Measurements from ENCODE around the gene MATN3. TPM values are rescaled to one million over a fixed set of nuclear protein-coding genes. Genes with fewer than 3 reads are reported as not detected.

MATN3 gene
- total RNA-seq, result 1.9 and 3.7 TPM in 2 replicates

GRCh38 chr2:20012282-20013125 lies at the start of gene MATN3:
TSS of gene MATN3 (minus strand) at chr2:20012668. CDS start at chr2:20012631, 37 bp downstream.

DNA sequence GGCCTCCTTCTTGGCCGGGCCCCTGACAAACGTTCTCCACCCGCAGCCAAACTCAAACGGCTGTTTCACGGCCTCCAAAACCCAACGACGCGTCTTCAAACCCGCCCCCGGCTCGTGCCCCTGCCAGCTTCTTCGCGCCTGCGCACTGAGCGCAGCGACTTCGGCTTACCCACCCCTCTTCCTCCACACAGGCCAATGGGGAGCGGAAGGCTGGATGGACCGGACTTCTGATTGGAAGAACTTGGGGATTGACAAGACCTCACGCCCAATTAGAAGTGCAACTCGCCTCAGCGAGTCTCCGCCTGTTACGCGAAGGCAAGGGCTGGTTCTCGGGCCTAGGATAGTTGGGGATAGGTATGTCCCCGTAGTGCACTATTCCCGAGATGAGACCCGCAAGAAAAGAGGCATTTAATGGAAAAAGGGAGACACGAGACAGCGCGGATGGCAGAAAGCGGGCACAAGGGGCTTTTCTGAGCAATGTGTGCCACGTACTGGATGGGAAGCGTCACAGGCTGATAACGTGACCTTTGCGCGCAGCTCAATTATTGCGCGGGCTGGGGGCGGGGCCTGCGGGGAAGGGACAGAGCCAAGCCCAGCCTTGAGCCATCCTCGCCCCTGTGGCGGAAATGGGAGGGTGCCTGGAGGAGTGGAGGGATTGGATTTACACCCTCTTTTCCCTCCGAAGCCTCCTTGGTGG lies 39.2 kb upstream of the MATN3 start, which contains the start of gene LAPTM4A:
LAPTM4A (minus strand) TSS at position 97 of the 697 bp plus-strand sequence. CDS start 108 bp downstream, outside the sequence.

DNA sequence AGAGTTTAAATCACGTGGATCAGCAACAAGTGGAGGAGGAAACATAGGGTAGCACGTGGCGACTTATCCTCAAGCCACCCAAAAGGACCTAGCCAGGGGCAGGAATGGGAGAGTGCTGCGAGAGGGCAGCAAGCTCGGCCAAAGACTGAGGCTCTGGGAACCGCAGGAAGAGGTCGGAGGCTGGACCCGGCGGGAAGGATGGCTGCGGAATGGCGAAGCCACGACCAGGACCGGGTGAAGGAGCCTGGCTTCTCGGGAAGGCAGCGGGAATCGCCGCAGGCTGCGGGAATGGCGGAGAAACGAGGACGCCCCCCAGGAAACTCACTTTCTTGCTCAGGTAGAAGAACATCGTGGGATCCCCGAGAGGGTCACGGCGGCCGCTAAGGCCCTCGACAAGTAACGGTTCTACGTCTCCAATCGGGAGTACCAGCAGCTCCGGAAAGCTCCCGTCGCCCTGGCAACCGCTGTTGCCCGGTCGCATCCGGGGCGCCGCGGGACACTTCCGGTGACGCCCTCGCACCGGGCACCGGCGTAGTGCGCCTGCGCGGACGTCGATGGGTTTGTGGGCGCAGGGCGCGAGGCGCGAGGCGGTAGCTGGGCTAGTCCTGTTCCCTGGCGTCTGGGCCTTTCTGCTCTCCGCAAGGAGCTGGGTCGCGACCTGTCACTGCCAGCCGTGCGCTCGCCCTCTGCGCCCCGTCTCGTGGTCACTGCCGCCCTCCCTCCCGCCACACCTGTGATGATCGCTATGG lies 22.6 kb downstream of the MATN3 start, which contains the start of gene WDR35:
WDR35 (minus strand) TSS at position 439 of the 749 bp plus-strand sequence; CDS start at position 349, 90 bp downstream.

Other genes with a start within 250 kb of the MATN3 start
- 3.0 and 4.8 TPM in 2 replicates for gene TTC32, start 110.7 kb downstream of the MATN3 start, total RNA-seq
- 5.5 and 5.7 TPM in 2 replicates for gene WDR35, start 22.6 kb downstream of the MATN3 start, total RNA-seq
- 76.1 and 77.8 TPM in 2 replicates for gene LAPTM4A, start 39.0 kb upstream of the MATN3 start, total RNA-seq
- 1,259 and 1,658 TPM in 2 replicates for gene SDC1, start 212.5 kb upstream of the MATN3 start, total RNA-seq